ENCODE results near the gene GNAQ. TPM values are rescaled to one million over a fixed set of nuclear protein-coding genes. Genes with fewer than 3 reads are reported as not detected.

The GNAQ gene
- total and polyA plus RNA-seq, 2 of the 13 experiments (the other 11 are each of a cell fraction or from before 2014, with no cell fraction given): 16.5 to 17.7 TPM

DNA sequence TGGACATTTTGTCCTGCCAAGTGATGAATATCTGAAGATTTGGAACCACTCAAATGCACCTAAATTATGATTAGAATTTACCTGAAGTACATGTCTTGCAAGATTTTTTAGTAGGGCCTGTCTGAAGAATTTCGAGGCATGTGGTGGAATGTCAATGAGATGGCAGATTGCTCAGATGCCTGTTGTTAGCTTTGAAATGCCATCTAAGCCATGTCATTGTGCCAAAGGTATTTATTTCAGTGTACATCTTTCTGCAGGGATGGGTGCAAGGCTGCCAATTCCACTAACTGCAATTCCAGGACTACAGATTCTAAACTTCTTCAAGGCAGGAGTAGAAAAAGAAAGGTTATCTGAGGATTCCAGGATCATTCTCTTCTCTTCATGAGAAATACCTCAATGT, 9.1 kb upstream of the GNAQ start (continued):
- no peak for TF ChIP-seq CEBPZ (IDR thresholded peaks at IDR 0.05; ENCODE audit: low read length)
- TF ChIP-seq, protein P1, sequence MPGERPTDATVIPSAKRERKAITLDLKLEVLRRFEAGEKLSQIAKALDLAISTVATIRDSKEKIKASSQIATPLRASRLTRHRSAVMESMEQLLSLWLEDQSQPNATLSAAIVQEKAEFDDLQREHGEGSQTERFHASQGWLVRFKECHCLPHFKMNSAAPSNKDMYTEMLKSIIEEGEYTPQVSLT (CRISPR knock-in tag; IDR thresholded peaks at IDR 0.05; ENCODE audit: borderline replicate concordance, low read depth): no peak
- no peak for TF ChIP-seq ZNF772 (CRISPR knock-in tag; IDR thresholded peaks at IDR 0.05)
- no peak for TF ChIP-seq SETDB1 (CRISPR knock-in tag; IDR thresholded peaks at IDR 0.05; ENCODE audit: borderline replicate concordance)
- no peak for TF ChIP-seq ZNF598 (CRISPR knock-in tag; IDR thresholded peaks at IDR 0.05; ENCODE audit: borderline replicate concordance)
- no peak for TF ChIP-seq ZNF724P (CRISPR knock-in tag; IDR thresholded peaks at IDR 0.05; ENCODE audit: borderline replicate concordance)
- TF ChIP-seq ZNF362 (CRISPR knock-in tag; IDR thresholded peaks at IDR 0.05; ENCODE audit: borderline replicate concordance): no peak
- TF ChIP-seq, protein P2, sequence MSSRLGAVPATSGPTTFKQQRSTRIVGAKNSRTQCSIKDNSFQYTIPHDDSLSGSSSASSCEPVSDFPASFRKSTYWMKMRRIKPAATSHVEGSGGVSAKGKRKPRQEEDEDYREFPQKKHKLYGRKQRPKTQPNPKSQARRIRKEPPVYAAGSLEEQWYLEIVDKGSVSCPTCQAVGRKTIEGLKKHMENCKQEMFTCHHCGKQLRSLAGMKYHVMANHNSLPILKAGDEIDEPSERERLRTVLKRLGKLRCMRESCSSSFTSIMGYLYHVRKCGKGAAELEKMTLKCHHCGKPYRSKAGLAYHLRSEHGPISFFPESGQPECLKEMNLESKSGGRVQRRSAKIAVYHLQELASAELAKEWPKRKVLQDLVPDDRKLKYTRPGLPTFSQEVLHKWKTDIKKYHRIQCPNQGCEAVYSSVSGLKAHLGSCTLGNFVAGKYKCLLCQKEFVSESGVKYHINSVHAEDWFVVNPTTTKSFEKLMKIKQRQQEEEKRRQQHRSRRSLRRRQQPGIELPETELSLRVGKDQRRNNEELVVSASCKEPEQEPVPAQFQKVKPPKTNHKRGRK (CRISPR knock-in tag; IDR thresholded peaks at IDR 0.05): no peak
- TF ChIP-seq, protein P3, sequence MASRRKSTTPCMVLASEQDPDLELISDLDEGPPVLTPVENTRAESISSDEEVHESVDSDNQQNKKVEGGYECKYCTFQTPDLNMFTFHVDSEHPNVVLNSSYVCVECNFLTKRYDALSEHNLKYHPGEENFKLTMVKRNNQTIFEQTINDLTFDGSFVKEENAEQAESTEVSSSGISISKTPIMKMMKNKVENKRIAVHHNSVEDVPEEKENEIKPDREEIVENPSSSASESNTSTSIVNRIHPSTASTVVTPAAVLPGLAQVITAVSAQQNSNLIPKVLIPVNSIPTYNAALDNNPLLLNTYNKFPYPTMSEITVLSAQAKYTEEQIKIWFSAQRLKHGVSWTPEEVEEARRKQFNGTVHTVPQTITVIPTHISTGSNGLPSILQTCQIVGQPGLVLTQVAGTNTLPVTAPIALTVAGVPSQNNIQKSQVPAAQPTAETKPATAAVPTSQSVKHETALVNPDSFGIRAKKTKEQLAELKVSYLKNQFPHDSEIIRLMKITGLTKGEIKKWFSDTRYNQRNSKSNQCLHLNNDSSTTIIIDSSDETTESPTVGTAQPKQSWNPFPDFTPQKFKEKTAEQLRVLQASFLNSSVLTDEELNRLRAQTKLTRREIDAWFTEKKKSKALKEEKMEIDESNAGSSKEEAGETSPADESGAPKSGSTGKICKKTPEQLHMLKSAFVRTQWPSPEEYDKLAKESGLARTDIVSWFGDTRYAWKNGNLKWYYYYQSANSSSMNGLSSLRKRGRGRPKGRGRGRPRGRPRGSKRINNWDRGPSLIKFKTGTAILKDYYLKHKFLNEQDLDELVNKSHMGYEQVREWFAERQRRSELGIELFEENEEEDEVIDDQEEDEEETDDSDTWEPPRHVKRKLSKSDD (CRISPR knock-in tag; IDR thresholded peaks at IDR 0.05; ENCODE audit: low read depth): no peak
- no peak for TF ChIP-seq SP140L (CRISPR knock-in tag; IDR thresholded peaks at IDR 0.05; ENCODE audit: borderline replicate concordance)
- TF ChIP-seq SMARCC2 (IDR thresholded peaks at IDR 0.05): no peak
- TF ChIP-seq XBP1 (CRISPR knock-in tag; IDR thresholded peaks at IDR 0.05): no peak

All from HepG2 (cell line).